ENCODE data around the gene ATXN7L1.

DNA sequence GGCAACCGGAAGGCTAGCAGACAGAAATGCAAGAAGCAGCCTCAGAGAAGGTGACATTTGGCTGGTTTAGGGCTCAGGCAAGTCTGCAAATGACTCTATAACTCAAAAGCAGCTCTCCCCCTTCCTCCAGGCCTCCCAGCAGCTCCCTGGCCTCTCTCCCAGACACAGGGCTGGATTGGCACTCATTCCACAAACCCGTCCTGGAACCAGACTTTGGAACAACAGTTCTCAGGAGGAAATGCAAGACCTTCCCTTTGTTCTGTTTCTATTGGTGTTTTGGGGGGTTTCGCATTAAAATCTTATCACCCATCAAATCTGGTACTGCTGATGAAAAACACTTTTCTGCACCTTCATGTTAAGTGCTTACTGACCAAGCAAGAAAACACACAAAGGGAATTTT lies 254.8 kb downstream of the ATXN7L1 start:
- TF ChIP-seq ESRRG (CRISPR knock-in tag; IDR thresholded peaks at IDR 0.05) (no peak), CSDC2 (CRISPR knock-in tag; IDR thresholded peaks at IDR 0.05) (no peak), ZNF8 (CRISPR knock-in tag; IDR thresholded peaks at IDR 0.05) (no peak), TCF4 (CRISPR knock-in tag; IDR thresholded peaks at IDR 0.05; ENCODE audit: borderline replicate concordance) (no peak), BACH2 (CRISPR knock-in tag; IDR thresholded peaks at IDR 0.05; ENCODE audit: borderline replicate concordance) (no peak), GLIS3 (CRISPR knock-in tag; IDR thresholded peaks at IDR 0.05) (no peak)
- TF ChIP-seq, protein P1, sequence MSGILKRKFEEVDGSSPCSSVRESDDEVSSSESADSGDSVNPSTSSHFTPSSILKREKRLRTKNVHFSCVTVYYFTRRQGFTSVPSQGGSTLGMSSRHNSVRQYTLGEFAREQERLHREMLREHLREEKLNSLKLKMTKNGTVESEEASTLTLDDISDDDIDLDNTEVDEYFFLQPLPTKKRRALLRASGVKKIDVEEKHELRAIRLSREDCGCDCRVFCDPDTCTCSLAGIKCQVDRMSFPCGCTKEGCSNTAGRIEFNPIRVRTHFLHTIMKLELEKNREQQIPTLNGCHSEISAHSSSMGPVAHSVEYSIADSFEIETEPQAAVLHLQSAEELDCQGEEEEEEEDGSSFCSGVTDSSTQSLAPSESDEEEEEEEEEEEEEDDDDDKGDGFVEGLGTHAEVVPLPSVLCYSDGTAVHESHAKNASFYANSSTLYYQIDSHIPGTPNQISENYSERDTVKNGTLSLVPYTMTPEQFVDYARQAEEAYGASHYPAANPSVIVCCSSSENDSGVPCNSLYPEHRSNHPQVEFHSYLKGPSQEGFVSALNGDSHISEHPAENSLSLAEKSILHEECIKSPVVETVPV (CRISPR knock-in tag; IDR thresholded peaks at IDR 0.05), result no peak
- TF ChIP-seq, protein P2, sequence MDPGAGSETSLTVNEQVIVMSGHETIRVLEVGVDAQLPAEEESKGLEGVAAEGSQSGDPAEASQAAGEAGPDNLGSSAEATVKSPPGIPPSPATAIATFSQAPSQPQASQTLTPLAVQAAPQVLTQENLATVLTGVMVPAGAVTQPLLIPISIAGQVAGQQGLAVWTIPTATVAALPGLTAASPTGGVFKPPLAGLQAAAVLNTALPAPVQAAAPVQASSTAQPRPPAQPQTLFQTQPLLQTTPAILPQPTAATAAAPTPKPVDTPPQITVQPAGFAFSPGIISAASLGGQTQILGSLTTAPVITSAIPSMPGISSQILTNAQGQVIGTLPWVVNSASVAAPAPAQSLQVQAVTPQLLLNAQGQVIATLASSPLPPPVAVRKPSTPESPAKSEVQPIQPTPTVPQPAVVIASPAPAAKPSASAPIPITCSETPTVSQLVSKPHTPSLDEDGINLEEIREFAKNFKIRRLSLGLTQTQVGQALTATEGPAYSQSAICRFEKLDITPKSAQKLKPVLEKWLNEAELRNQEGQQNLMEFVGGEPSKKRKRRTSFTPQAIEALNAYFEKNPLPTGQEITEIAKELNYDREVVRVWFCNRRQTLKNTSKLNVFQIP (CRISPR knock-in tag; IDR thresholded peaks at IDR 0.05; ENCODE audit: borderline replicate concordance, low read depth), result no peak
- TF ChIP-seq, protein P3, sequence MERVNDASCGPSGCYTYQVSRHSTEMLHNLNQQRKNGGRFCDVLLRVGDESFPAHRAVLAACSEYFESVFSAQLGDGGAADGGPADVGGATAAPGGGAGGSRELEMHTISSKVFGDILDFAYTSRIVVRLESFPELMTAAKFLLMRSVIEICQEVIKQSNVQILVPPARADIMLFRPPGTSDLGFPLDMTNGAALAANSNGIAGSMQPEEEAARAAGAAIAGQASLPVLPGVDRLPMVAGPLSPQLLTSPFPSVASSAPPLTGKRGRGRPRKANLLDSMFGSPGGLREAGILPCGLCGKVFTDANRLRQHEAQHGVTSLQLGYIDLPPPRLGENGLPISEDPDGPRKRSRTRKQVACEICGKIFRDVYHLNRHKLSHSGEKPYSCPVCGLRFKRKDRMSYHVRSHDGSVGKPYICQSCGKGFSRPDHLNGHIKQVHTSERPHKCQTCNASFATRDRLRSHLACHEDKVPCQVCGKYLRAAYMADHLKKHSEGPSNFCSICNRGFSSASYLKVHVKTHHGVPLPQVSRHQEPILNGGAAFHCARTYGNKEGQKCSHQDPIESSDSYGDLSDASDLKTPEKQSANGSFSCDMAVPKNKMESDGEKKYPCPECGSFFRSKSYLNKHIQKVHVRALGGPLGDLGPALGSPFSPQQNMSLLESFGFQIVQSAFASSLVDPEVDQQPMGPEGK (CRISPR knock-in tag; IDR thresholded peaks at IDR 0.05; ENCODE audit: borderline replicate concordance), result no peak
